ENCODE measurements around the gene SPATA13.

SPATA13 gene

GRCh38 chr13:24257497-24257896, 97.0 kb downstream of the SPATA13 start (continued):
- no peak for TF ChIP-seq CSRNP3 (CRISPR knock-in tag; IDR thresholded peaks at IDR 0.05)

- TF ChIP-seq ZNF70 (CRISPR knock-in tag; IDR thresholded peaks at IDR 0.05) (no peak), TCF4 (CRISPR knock-in tag; IDR thresholded peaks at IDR 0.05; ENCODE audit: borderline replicate concordance) (no peak), GLIS3 (CRISPR knock-in tag; IDR thresholded peaks at IDR 0.05) (no peak), ZNF8 (CRISPR knock-in tag; IDR thresholded peaks at IDR 0.05) (no peak)
- ATAC-seq: no peak
These were observed 101.0 kb downstream of the SPATA13 start for GRCh38 chr13:24261566-24261965.

GRCh38 chr13:24263632-24264031, 103.1 kb downstream of the SPATA13 start:
- no peak for ATAC-seq
- TF ChIP-seq ZC3H10 (CRISPR knock-in tag; IDR thresholded peaks at IDR 0.05) (no peak), ISL1 (CRISPR knock-in tag; IDR thresholded peaks at IDR 0.05) (no peak), ZNF70 (CRISPR knock-in tag; IDR thresholded peaks at IDR 0.05) (no peak), PPARA (CRISPR knock-in tag; IDR thresholded peaks at IDR 0.05; ENCODE audit: borderline replicate concordance) (no peak), CSDC2 (CRISPR knock-in tag; IDR thresholded peaks at IDR 0.05) (no peak), TOX (CRISPR knock-in tag; IDR thresholded peaks at IDR 0.05; ENCODE audit: borderline replicate concordance) (no peak), TSHZ2 (CRISPR knock-in tag; IDR thresholded peaks at IDR 0.05) (no peak), ARNTL (CRISPR knock-in tag; IDR thresholded peaks at IDR 0.05; ENCODE audit: borderline replicate concordance, low read depth) (no peak), ESRRG (CRISPR knock-in tag; IDR thresholded peaks at IDR 0.05) (no peak), ZNF565 (CRISPR knock-in tag; conservative IDR thresholded peaks at IDR 0.05; ENCODE audit: low read depth) (no peak), RARB (CRISPR knock-in tag; IDR thresholded peaks at IDR 0.05) (no peak), TCF4 (CRISPR knock-in tag; IDR thresholded peaks at IDR 0.05; ENCODE audit: borderline replicate concordance) (no peak)

- ATAC-seq: no peak
- no peak for TF ChIP-seq CREB5 (CRISPR knock-in tag; IDR thresholded peaks at IDR 0.05; ENCODE audit: low read depth)
- TF ChIP-seq PPARA (CRISPR knock-in tag; IDR thresholded peaks at IDR 0.05; ENCODE audit: borderline replicate concordance): no peak
These were observed 104.5 kb downstream of the SPATA13 start for GRCh38 chr13:24264976-24265375.

GRCh38 chr13:24265453-24265852, 104.9 kb downstream of the SPATA13 start:
- TF ChIP-seq ZC3H10 (CRISPR knock-in tag; IDR thresholded peaks at IDR 0.05) (no peak), SNAI2 (CRISPR knock-in tag; IDR thresholded peaks at IDR 0.05) (no peak), ESRRG (CRISPR knock-in tag; IDR thresholded peaks at IDR 0.05) (no peak), RARB (CRISPR knock-in tag; IDR thresholded peaks at IDR 0.05) (no peak), CSRNP3 (CRISPR knock-in tag; IDR thresholded peaks at IDR 0.05) (no peak), CSDC2 (CRISPR knock-in tag; IDR thresholded peaks at IDR 0.05) (no peak), BACH2 (CRISPR knock-in tag; IDR thresholded peaks at IDR 0.05; ENCODE audit: borderline replicate concordance) (no peak), ZFP30 (CRISPR knock-in tag; IDR thresholded peaks at IDR 0.05) (no peak), ZNF565 (CRISPR knock-in tag; conservative IDR thresholded peaks at IDR 0.05; ENCODE audit: low read depth) (no peak), ARNTL (CRISPR knock-in tag; IDR thresholded peaks at IDR 0.05; ENCODE audit: borderline replicate concordance, low read depth) (no peak)
- ATAC-seq: no peak

Measured in SK-N-SH treated with all-trans-retinoic acid at 6 μM for 48 hours (cell line).